Right ventricle myocardium inferior (tissue), 1 donor: ENCODE measurements around the gene ADARB2. TPM values are rescaled to one million over a fixed set of nuclear protein-coding genes. Genes with fewer than 3 reads are reported as not detected.

Experiments
- ATAC-seq: fragments of 200-7000 bp; cut with Tn5 transposase; one replicate; pipeline ENCODE4 v1.9.1; 2020; ENCODE audit warnings: mild to moderate bottlenecking, moderate library complexity
- DNase-seq: peaks from one replicate; pipeline ENCODE4 v3.0.0; 2021; ENCODE audit errors: missing footprints
- intact Hi-C: fragments of 100-400 bp; cut with DNase I; formaldehyde crosslinking; loops from one replicate; pipeline ENCODE4 v1.11.0; 2022
- total RNA-seq: library from RNA; stranded (reverse); fragmentation: NEBNext Ultra II Directional; extraction: Animal tissue kit (Norgen Biotek cat#: 25700); gene quantifications from one replicate; pipeline ENCODE4 v1.2.1, GENCODE V29; 2021
- donor health status: DM: no; HTN: yes; CAD: no; lungs with severe emphysema.

ADARB2 gene
- total RNA-seq, 1 donor from 2014 or later = 0.19 TPM

DNA sequence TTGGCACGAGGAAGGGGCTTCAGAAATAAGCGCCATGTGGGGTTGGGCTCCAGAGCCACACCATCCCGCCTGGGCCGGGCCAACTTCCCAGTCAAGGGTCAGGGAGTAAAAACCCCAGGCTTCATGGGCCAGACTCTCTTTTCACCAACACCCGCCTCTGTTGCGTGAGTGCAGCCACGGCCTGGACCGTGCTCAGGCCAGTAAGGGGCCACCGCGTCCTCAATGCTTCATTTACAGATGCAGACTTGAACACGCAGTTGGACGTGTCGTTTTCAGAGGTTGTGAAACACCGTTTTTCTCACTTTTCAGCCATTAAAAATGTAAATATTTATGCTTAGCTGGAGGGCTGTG is 520.1 kb downstream of the ADARB2 start:
- intact Hi-C loops = no loop called here
- DNase-seq (no peak), ATAC-seq (no peak)

- intact Hi-C loops = no loop called here
- no peak for ATAC-seq
- DNase-seq = no peak
These were observed 520.6 kb downstream of the ADARB2 start for GRCh38 chr10:1216574-1217236.

DNA sequence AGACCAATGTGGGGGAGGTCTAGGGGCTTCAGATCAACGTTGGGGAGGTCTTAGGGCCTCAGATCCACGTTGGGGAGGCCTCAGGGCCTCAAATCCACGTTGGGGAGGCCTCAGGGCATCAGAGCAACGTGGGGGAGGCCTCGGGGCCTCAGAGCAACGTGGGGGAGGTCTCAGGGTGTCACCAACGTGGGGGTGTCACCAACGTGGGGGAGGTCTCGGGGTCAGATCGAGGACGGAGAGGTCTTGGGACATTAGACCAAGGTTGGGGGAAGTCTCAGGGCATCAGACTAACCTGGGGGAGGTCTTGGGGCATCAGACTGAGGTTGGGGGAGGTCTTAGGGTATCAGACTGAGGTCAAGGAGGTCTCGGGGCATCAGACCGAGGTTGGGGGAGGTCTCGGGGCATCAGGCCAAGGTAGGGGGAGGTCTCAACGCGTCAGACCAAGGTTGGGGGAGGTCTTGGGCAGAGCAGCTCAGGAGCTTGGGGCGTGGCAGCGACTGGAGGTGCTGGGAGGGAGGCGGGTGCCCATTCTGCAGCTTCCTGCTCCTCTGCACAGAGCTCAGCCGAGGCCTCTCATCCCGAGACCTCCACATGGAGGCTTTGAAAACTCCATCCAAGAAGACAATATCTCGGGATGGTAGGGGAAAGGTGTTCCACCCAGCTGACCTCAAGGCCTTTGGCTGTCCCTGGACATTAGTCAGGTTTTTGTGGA is 521.3 kb downstream of the ADARB2 start:
- intact Hi-C loops = no loop called here
- ATAC-seq (no peak), DNase-seq (no peak)

DNA sequence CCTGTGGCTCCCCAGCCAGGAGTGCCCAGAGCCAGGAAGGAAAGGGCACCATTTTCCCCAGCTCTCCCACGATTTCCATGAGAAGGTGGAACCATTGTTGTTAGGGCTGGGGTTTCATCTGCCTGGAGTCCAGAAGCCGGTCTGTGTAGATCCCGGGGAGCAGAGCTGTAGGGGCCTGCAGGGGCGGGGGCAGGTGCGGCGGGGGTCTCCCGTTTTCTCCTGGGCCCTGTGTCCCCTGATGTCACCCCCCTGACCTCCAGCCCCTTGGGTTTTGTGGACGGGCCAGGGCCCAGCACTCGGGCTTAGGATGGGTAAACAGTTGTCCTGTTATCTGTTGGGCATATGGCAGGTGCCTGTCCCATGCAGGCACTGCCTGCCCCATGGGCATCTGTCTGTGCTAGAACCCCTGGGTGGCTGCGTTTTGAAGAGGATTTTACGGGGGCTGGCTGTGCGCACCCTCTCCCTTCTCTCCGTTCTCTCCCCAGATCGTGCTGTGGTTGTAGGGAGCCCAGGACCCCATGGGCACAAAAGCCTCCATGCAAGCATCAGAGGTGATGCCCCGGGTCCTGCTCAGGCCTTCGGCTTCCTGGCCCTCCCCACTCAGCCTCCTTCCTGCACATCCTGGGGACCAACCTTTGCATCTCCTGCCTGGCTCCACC is 522.3 kb downstream of the ADARB2 start:
- intact Hi-C loops = no loop called here
- ATAC-seq = no peak
- no peak for DNase-seq

DNA sequence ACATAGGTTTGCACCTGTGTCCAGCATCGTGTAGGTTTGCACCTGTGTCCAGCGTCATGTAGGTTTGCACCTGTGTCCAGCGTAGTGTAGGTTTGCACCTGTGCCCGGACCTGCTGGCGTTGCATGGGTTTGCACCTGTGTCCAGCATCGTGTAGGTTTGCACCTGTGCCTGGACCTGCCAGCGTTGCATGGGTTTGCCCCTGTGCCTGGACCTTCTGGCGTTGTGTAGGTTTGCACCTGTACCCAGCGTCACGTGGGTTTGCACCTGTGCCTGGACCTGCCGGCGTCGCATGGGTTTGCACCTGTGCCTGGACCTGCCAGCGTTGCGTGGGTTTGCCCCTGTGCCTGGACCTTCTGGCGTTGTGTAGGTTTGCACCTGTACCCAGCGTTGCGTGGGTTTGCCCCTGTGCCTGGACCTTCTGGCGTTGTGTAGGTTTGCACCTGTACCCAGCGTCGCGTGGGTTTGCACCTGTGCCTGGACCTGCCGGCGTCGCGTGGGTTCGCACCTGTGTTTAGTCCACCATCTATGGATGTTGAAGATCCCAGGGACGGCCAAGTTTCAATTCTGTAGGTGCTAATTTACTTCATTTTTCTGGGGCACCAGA is 523.2 kb downstream of the ADARB2 start:
- intact Hi-C loops = no loop called here
- DNase-seq = no peak
- no peak for ATAC-seq

DNA sequence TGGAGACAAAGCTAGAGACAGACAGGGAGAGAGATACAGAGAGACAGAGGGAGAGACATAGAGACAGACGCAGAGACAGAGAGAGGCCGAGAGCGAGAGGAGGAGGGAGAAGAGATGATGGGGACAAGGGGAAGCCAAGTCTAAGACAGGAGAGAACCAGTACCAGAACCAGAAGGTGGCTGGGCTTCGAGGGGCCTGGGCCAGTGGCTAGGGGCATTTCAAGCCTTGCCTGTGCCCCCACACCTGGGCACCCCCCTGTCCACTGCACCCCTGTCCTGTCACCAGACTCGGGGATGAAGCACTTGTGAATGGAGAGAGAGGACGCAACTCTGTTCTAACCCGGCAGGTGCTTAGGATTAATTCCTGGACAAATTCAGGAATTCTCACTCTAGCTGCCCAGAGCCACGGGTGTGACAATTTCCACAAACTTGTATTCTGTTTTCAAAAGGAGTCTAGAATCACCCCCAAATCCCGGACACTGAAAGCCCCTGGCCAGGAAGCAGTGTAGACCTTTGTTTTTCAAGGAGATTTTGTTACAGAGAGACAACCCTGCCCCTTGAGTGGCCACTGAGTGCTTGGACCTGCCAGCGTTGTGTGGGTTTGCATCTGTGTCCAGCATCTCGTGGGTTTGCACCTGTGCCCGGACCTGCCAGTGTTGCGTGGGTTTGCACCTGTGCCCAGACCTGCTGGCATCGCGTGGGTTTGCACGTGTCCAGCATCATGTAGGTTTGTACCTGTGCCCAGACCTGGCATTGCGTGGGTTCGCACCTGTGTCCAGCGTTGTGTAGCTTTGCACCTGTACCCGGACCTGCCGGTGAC is 523.9 kb downstream of the ADARB2 start:
- intact Hi-C loops = no loop called here
- DNase-seq (no peak), ATAC-seq (no peak)

DNA sequence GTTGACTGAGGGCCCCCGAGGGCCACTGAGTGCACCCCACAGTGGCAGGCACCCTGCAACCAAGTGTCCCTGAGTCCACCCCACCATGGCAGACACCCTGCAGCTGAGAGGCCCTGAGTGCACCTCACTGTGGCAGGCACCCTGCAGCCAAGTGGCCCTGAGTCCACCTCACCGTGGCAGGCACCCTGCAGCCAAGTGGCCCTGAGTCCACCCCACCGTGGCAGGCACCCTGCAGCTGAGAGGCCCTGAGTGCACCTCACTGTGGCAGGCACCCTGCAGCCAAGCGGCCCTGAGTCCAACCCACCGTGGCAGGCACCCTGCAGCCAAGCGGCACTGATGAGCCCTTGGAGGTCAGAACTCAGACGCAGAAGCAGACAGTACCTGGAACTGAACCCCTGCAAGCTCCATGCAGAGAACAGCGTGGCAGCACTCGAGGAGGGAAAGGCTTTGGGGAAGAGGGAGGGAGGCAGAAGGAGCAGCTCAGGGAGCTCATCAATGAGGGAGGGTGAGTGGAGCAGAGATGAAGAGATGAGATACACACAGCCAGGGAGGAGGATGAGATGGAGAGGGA is 524.7 kb downstream of the ADARB2 start:
- no peak for DNase-seq
- ATAC-seq = no peak
- intact Hi-C loops = no loop called here

GRCh38 chr10:1211844-1212570 is 525.3 kb downstream of the ADARB2 start:
- ATAC-seq = no peak
- intact Hi-C loops = no loop called here
- no peak for DNase-seq

DNA sequence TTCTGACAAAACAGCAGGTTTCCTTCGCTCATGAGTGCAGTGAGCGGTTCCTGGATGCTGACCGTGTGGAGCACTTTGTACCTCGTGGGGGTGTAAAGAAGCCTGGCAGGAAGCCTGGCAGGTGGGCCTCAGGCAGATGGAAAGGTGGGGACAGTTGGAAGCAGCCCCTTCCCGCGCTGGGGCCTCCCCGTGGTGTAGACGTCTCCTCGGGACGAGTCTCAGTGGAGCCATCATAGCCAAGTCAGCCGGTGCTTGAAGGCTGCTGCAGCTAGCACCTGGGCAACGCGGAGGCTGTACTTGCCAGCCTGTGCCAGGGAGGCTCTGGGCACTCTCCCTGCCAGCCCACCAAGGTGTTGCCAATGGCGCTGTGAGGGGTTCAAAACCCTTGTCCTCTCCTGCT is 526.7 kb downstream of the ADARB2 start:
- intact Hi-C loops = no loop called here
- DNase-seq (no peak), ATAC-seq (no peak)

DNA sequence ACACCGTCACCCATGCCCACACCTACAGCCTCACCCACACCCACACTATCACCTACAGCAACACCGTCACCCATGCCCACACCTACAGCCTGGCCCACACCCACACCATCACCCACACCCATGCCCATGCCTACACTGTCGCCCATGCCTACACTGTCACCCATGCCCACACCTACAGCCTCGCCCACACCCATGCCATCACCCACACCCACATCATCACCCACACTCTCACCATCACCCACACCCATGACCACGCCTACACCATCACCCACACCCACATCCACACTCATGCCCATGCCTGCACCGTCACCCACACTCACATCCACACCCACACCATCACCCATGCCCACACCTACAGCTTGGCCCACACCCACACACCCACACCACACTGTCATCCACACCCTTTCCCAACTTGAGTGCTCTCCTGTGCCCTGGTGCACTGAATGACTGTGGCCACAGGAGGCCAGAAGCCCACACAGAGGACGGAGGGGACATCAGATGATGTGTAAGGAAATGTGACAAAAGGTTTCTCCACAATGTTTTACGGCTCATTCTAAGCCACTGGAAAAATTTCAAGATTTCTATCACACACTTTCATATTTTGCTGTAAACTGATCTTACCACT is 527.9 kb downstream of the ADARB2 start:
- intact Hi-C loops = no loop called here
- no peak for ATAC-seq
- no peak for DNase-seq

DNA sequence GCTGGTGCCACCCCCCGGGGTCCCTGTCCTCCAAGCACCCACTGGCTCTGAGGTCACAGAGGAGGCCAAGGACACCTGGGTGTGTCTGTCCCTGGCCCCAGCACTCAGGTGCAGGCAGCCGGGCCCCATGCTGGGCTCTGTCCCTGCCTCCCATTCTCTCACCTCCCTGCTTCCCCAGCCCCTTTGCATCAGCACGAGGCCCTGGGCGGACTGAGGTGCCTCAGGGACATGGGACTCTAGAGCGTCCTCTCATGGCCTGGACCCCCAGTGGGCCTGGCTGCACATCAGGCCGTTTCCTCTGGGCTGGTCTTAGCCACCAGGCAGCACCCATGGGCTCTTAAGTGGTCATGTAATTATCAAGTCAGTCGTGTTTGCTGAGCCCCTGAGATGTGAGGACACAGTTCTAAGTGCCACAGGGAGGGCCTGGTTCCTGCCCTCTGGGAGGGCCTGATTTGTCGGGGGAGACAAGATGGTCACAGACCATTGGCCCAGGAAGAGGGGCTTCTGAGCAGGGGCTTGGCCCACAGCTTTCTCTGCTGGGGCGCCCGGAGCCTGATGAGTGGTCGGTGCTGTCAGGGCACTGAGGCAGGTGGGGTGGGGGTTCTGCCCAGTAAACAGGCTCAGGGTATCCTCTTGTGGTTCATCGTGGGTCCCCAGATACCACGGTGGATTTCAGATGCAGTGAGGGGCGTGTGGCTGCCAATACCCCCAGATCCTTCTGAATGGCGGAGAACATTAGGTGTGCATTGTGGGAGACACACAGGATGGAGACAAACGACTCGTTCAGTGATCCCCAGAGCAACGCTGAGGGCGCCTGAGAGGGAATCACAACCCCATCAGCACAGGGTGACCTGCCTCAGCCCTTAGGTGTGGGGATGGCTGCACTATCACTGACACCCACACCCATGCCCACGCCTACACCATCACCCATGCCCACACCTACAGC is 528.7 kb downstream of the ADARB2 start:
- ATAC-seq (no peak), DNase-seq (no peak)
- intact Hi-C loops = no loop called here

DNA sequence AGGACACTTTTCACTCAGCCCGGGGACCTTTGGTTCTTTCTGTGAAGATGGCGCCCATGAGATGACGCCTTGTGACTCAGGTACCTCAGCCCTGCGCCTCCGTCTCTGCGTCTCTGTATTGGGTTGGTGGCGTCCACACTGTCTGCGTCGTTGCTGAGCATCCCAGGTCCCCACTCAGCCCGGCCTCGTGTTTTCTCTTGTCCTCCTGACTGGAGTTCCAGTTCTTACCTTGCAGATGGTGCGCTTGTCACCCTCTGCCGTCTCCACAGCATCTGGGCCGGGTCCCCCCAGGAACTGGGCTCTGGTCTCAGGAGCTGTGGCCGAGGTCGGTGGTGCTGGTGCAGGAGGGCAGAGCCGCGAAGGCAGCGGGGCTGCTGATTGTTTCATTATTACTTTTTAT is 530.7 kb downstream of the ADARB2 start:
- no peak for DNase-seq
- intact Hi-C loops = no loop called here
- no peak for ATAC-seq

GRCh38 chr10:1206101-1206500 is 531.2 kb downstream of the ADARB2 start:
- DNase-seq (no peak), ATAC-seq (no peak)
- intact Hi-C loops = no loop called here

GRCh38 chr10:1205450-1206030 is 531.8 kb downstream of the ADARB2 start:
- intact Hi-C loops = no loop called here
- ATAC-seq (no peak), DNase-seq (no peak)

- intact Hi-C loops = no loop called here
These were observed 532.6 kb downstream of the ADARB2 start for GRCh38 chr10:1204434-1205326.

More at GRCh38 chr10:1204434-1205326, 532.6 kb downstream of the ADARB2 start:
- ATAC-seq (no peak), DNase-seq (no peak)
